Thoracic aorta (tissue), 2 donors: ENCODE data around the gene APLP1. TPM values are rescaled to one million over a fixed set of nuclear protein-coding genes. Genes with fewer than 3 reads are reported as not detected.
"Not testable (repeated sequence)": the region's sequence is repeated elsewhere in the genome, so short reads cannot be mapped to it uniquely, and the experiment has no call there.

Experiments used
- ATAC-seq: fragments of 150-250 bp; one replicate; pipeline ENCODE4 v1.8.0; 2017; ENCODE audit warnings: low read depth; ENCODE audit not compliant: insufficient number of reproducible peaks, low FRiP score
- DNase-seq: peaks from one replicate; pipeline ENCODE4 v3.0.0-alpha.2; 2020; ENCODE audit warnings: low spot score
- H3K27ac ChIP-seq, 2 donors: fragments of 200-600 bp; sonication (generic); 1 replicate in 1 of 2; 2 replicates in 1 of 2; pipeline ENCODE4 v1.5.1; 2016; ENCODE audit warnings: mild to moderate bottlenecking in 2 of 2, moderate library complexity in 2 of 2
- H3K27me3 ChIP-seq: fragments of 200-600 bp; sonication (generic); replicated peaks from 2 replicates; pipeline ENCODE4 v1.6.0; 2016; ENCODE audit warnings: mild to moderate bottlenecking; ENCODE audit not compliant: insufficient read depth
- H3K36me3 ChIP-seq: fragments of 200-600 bp; sonication (generic); one replicate; pipeline ENCODE4 v1.5.1; 2016
- H3K4me1 ChIP-seq, 2 donors: fragments of 200-600 bp; sonication (generic); 1 replicate in 1 of 2; 2 replicates in 1 of 2; pipeline versions ENCODE4 v1.5.1 to v1.6.0; 2016; ENCODE audit warnings: low read depth in 2 of 2, mild to moderate bottlenecking in 1 of 2; ENCODE audit not compliant: control insufficient read depth in 1 of 2
- H3K4me3 ChIP-seq: fragments of 200-600 bp; sonication (generic); 2 replicates; pipeline ENCODE4 v1.5.1; 2016; ENCODE audit warnings: mild to moderate bottlenecking
- H3K9me3 ChIP-seq: fragments of 200-600 bp; sonication (generic); 2 replicates; pipeline ENCODE4 v1.5.1; 2016
- CTCF ChIP-seq: fragments of 200-600 bp; sonication (generic); IDR thresholded peaks from one replicate; pipeline ENCODE4 v1.5.1; 2019; ENCODE audit warnings: antibody characterized with exemption
- total RNA-seq, 2 donors: library from RNA; depleted of rRNA; stranded (reverse); fragments of >200 nt; gene quantifications; one replicate each; pipeline versions ENCODE4 v1.1.0 to v1.2.3, GENCODE V29; 2016

APLP1 gene
- total RNA-seq, 2 donors from 2014 or later = 28.1 to 47.2 TPM

GRCh38 chr19:35869327-35870123 lies 1.2 kb downstream of the APLP1 start:
- no peak for TF ChIP-seq CTCF
- H3K4me3 ChIP-seq = peak overlapping the region; percentile 80
- H3K36me3 ChIP-seq = no peaks in the 10 kb centered on the region
- no peak for ATAC-seq
- H3K4me1 ChIP-seq = peaks cover 17 to 20% of the 10 kb centered on the region in 2 donors
- no peaks in the 10 kb centered on the region for H3K9me3 ChIP-seq
- DNase-seq = no peak
- no peaks in the 10 kb centered on the region for H3K27me3 ChIP-seq
- no peak overlapping the region for H3K27ac ChIP-seq

- not testable (repeated sequence) for H3K27me3 ChIP-seq, H3K27ac ChIP-seq, H3K36me3 ChIP-seq, DNase-seq, ATAC-seq, H3K9me3 ChIP-seq
- Histone ChIP-seq H3K4me1 (peaks cover 17 to 20% of the 10 kb centered on the region in 2 donors), H3K4me3 (peak overlapping the region; percentile 80)
Observed at GRCh38 chr19:35870124-35870736, 1.9 kb downstream of the APLP1 start.

GRCh38 chr19:35870798-35871197 lies 2.4 kb downstream of the APLP1 start:
- TF ChIP-seq CTCF = no peak
- H3K4me1 ChIP-seq = peaks cover 17 to 20% of the 10 kb centered on the region in 2 donors
- H3K36me3 ChIP-seq = no peaks in the 10 kb centered on the region
- no peaks in the 10 kb centered on the region for H3K27me3 ChIP-seq
- DNase-seq = no peak
- no peak for ATAC-seq
- no peak overlapping the region for H3K27ac ChIP-seq
- H3K9me3 ChIP-seq = no peaks in the 10 kb centered on the region
- H3K4me3 ChIP-seq = no peak overlapping the region

GRCh38 chr19:35871611-35872010 lies 3.2 kb downstream of the APLP1 start:
- Histone ChIP-seq H3K4me3 (no peak overlapping the region), H3K36me3 (no peaks in the 10 kb centered on the region), H3K9me3 (no peaks in the 10 kb centered on the region), H3K27ac (no peak overlapping the region), H3K4me1 (peaks cover 17 to 20% of the 10 kb centered on the region in 2 donors), H3K27me3 (no peaks in the 10 kb centered on the region)
- ATAC-seq = no peak
- TF ChIP-seq CTCF = no peak
- no peak for DNase-seq

- no peak for ATAC-seq
- Histone ChIP-seq H3K9me3 (no peaks in the 10 kb centered on the region), H3K27me3 (no peaks in the 10 kb centered on the region)
Observed at GRCh38 chr19:35872180-35872579, 3.8 kb downstream of the APLP1 start.

More at GRCh38 chr19:35872180-35872579, 3.8 kb downstream of the APLP1 start:
- Histone ChIP-seq H3K4me3 (no peak overlapping the region), H3K4me1 (peaks cover 17 to 20% of the 10 kb centered on the region in 2 donors), H3K27ac (no peak overlapping the region), H3K36me3 (no peaks in the 10 kb centered on the region)
- no peak for TF ChIP-seq CTCF
- DNase-seq = no peak
